Esophagus mucosa (tissue), 1 donor: ENCODE results near the gene PCDHGA9. TPM values are rescaled to one million over a fixed set of nuclear protein-coding genes. Genes with fewer than 3 reads are reported as not detected.
A peak's percentile ranks its signal among the peaks of the same experiment; 100 is the strongest.
"Not testable (repeated sequence)": the region's sequence is repeated elsewhere in the genome, so short reads cannot be mapped to it uniquely, and the experiment has no call there.

ENCODE experiments used
- ATAC-seq: fragments of 200-7000 bp; cut with Tn5 transposase; one replicate; pipeline ENCODE4 v1.9.1; 2020
- total RNA-seq: library from RNA; stranded (reverse); gene quantifications from one replicate; pipeline ENCODE4 v1.2.4, GENCODE V29; 2023
- donor health status: DM: yes; HTN: yes; CAD: no.

Gene PCDHGA9
- total RNA-seq, 1 donor from 2014 or later, result 3.1 TPM

DNA sequence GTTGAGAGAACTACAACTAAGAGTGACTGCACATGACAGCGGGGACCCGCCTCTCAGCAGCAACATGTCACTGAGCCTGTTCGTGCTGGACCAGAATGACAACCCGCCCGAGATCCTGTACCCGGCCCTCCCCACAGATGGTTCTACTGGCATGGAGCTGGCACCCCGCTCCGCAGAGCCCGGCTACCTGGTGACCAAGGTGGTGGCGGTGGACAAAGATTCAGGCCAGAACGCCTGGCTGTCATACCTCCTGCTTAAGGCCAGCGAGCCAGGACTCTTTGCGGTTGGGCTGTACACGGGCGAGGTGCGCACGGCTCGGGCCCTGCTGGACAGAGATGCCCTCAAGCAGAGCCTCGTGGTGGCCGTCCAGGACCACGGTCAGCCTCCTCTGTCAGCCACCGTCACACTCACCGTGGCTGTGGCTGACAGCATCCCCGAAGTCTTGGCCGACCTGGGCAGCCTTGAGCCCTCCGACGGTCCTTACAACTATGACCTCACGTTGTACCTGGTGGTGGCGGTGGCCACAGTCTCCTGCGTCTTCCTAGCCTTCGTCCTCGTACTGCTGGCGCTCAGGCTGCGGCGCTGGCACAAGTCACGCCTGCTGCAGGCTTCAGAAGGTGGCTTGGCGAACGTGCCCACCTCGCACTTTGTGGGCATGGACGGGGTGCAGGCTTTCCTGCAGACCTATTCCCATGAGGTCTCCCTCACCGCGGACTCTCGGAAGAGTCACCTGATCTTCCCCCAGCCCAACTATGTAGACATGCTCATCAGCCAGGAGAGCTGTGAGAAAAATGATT, 17.9 kb upstream of the PCDHGA9 start:
- no peak for ATAC-seq

DNA sequence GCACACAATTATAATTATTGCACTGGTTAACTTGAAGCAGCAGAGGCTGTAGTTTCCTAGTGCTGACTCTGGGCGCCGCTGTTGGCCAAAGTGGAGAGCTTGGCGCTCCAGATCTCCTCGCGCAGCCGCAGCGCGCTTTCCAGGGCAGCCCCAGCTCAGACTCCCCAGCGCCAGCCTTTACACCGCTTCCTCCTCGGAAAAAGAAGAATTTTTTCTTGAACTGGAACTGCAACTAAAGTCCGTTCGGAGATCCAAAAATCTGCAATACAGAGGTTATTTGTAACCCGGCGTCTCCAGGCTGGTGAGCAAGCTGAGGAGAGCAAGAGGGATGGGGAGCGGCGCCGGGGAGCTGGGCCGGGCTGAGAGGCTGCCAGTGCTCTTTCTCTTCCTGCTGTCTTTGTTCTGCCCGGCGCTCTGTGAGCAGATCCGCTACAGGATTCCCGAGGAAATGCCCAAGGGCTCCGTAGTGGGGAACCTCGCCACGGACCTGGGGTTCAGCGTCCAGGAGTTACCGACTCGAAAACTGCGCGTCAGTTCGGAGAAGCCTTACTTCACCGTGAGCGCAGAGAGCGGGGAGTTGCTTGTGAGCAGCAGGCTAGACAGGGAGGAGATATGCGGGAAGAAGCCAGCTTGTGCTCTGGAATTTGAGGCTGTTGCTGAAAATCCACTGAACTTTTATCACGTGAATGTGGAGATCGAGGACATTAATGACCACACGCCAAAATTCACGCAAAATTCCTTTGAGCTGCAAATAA, 14.8 kb upstream of the PCDHGA9 start, which contains the start of gene PCDHGB4:
PCDHGB4 (plus strand) TSS at position 142 of the 755 bp plus-strand sequence; CDS start at position 329, 187 bp downstream.
- peak; percentile 47 for ATAC-seq

DNA sequence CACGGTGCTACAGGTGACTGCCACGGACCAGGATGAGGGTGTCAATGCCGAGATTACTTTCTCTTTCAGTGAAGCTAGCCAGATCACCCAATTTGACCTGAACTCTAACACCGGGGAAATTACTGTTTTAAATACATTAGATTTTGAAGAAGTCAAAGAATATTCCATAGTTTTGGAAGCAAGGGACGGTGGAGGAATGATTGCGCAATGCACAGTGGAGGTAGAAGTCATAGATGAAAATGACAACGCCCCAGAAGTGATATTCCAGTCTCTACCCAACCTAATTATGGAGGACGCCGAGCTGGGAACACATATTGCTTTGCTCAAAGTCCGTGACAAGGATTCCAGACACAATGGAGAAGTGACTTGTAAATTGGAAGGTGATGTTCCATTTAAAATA, 13.9 kb upstream of the PCDHGA9 start:
- no peak for ATAC-seq

DNA sequence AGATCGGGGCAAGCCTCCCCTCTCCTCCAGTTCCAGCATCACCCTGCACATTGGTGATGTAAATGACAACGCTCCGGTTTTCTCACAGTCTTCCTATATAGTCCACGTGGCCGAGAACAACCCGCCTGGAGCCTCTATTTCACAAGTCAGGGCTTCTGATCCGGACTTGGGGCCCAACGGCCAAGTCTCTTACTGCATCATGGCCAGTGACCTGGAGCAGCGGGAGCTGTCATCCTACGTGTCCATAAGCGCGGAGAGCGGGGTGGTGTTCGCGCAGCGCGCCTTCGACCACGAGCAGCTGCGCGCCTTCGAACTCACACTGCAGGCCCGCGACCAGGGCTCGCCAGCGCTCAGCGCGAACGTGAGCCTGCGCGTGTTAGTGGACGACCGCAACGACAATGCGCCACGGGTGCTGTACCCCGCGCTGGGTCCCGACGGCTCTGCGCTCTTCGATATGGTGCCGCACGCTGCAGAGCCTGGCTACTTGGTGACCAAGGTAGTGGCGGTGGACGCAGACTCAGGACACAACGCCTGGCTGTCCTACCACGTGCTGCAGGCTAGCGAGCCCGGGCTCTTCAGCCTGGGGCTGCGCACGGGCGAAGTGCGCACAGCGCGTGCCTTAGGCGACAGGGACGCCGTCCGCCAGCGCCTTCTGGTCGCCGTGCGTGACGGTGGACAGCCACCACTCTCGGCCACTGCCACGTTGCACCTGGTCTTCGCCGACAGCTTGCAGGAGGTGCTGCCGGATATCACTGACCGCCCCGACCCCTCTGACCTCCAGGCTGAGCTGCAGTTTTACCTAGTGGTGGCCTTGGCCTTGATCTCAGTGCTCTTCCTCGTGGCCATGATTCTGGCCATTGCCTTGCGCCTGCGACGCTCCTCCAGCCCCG, 13.2 kb upstream of the PCDHGA9 start:
- ATAC-seq, result no peak

DNA sequence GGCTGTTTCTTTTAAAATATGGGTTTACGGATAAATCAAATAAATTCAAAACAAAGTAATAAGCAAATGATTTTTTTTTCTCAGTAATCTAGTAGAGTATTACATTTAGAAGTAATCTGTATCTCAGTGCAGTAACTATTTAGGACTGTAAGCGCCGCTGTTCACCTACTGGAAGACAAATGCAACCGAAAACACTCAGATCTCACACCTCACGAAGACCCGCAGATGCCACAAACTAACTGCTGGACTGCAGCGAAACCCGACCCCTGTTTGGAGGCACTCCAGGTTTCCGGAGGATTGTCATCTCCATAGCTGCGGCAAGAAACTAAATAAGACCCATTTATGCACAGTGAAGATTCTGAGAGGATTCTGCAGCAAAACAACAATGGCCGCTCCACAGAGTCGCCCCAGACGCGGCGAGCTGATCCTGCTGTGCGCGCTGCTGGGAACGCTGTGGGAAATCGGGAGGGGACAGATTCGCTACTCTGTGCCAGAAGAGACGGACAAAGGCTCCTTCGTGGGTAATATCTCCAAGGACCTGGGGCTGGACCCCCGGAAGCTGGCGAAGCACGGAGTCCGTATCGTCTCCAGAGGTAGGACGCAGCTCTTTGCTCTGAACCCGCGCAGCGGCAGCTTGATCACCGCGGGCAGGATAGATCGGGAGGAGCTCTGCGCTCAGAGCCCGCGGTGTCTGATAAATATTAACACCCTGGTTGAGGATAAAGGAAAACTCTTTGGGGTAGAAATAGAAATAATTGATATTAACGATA, 10.0 kb upstream of the PCDHGA9 start, which contains the start of gene PCDHGA8:
PCDHGA8 (plus strand) TSS at position 205 of the 770 bp plus-strand sequence; CDS start at position 386, 181 bp downstream.
- no peak for ATAC-seq

DNA sequence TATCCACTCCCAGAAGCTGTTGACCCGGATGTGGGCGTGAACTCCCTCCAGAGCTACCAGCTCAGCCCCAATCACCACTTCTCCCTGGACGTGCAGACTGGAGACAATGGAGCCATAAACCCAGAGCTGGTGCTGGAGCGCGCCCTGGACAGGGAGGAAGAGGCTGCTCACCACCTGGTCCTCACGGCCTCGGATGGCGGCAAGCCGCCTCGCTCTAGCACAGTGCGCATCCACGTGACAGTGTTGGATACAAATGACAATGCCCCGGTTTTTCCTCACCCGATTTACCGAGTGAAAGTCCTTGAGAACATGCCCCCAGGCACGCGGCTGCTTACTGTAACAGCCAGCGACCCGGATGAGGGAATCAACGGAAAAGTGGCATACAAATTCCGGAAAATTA, 9.3 kb upstream of the PCDHGA9 start:
- no peak for ATAC-seq

DNA sequence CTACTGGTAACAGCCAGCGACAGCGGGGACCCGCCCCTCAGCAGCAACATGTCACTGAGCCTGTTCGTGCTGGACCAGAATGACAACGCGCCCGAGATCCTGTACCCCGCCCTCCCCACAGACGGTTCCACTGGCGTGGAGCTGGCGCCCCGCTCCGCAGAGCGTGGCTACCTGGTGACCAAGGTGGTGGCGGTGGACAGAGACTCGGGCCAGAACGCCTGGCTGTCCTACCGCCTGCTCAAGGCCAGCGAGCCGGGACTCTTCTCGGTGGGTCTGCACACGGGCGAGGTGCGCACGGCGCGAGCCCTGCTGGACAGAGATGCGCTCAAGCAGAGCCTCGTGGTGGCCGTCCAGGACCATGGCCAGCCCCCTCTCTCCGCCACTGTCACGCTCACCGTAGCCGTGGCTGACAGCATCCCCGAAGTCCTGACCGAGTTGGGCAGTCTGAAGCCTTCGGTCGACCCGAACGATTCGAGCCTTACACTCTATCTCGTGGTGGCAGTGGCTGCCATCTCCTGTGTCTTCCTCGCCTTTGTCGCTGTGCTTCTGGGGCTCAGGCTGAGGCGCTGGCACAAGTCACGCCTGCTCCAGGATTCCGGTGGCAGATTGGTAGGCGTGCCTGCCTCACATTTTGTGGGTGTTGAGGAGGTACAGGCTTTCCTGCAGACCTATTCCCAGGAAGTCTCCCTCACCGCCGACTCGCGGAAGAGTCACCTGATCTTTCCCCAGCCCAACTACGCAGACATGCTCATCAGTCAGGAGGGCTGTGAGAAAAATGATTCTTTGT, 8.0 kb upstream of the PCDHGA9 start:
- ATAC-seq, result not testable (repeated sequence)

DNA sequence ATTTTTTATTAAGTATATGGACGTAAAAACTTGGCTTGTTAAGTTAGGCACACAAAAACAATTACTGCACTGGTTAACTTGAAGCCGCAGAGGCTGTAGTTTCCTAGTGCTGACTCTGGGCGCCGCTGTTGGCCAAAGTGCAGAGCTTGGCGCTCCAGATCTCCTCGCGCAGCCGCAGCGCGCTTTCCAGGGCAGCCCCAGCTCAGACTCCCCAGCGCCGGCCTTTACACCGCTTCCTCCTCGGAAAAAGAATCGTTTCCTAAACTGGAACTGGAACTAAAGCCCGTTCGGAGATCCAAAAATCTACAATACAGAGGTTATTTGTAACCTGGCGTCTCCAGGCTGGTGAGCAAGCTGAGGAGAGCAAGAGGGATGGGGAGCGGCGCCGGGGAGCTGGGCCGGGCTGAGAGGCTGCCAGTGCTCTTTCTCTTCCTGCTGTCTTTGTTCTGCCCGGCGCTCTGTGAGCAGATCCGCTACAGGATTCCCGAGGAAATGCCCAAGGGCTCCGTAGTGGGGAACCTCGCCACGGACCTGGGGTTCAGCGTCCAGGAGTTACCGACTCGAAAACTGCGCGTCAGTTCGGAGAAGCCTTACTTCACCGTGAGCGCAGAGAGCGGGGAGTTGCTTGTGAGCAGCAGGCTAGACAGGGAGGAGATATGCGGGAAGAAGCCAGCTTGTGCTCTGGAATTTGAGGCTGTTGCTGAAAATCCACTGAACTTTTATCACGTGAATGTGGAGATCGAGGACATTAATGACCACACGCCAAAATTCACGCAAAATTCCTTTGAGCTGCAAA, 4.6 kb upstream of the PCDHGA9 start, which contains the start of gene PCDHGB5:
PCDHGB5 (plus strand) TSS at position 192 of the 796 bp plus-strand sequence; CDS start at position 373, 181 bp downstream.
- ATAC-seq, result peak; percentile 78

DNA sequence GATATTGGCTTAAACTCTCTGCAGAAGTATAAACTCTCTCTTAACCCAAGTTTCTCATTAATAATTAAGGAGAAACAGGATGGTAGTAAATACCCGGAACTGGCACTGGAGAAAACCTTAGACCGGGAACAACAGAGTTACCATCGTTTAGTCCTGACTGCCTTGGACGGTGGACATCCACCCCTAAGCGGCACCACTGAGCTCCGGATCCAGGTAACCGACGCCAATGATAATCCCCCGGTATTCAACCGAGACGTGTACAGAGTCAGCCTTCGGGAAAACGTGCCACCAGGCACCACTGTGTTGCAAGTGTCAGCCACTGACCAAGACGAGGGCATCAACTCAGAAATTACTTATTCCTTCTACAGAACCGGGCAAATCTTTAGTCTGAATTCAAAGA, 4.0 kb upstream of the PCDHGA9 start:
- no peak for ATAC-seq

DNA sequence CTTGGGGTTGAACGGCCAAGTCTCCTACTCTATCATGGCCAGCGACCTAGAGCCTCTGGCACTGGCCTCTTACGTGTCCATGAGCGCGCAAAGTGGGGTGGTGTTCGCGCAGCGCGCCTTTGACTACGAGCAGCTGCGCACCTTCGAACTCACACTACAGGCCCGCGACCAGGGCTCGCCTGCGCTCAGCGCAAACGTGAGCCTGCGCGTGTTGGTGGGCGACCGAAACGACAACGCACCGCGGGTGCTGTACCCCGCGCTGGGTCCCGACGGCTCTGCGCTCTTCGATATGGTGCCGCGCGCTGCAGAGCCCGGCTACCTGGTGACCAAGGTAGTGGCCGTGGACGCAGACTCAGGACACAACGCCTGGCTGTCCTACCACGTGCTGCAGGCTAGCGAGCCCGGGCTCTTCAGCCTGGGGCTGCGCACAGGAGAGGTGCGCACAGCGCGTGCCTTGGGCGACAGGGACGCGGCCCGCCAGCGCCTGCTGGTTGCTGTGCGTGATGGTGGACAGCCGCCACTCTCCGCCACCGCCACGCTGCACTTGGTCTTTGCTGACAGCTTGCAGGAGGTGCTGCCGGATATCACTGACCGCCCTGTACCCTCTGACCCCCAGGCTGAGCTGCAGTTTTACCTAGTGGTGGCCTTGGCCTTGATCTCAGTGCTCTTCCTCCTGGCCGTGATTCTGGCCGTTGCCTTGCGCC, 2.9 kb upstream of the PCDHGA9 start:
- no peak for ATAC-seq

DNA sequence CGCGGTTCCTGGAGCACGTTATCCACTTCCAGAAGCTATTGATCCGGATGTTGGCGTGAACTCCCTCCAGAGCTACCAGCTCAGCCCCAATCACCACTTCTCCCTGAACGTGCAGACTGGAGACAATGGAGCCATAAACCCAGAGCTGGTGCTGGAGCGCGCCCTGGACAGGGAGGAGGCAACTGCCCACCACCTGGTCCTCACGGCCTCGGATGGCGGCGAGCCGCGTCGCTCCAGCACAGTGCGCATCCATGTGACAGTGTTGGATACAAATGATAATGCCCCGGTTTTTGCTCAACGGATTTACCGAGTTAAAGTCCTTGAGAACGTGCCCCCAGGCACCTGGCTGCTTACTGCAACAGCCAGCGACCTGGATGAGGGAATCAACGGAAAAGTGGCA, 809 bp downstream of the PCDHGA9 start:
- no peak for ATAC-seq

DNA sequence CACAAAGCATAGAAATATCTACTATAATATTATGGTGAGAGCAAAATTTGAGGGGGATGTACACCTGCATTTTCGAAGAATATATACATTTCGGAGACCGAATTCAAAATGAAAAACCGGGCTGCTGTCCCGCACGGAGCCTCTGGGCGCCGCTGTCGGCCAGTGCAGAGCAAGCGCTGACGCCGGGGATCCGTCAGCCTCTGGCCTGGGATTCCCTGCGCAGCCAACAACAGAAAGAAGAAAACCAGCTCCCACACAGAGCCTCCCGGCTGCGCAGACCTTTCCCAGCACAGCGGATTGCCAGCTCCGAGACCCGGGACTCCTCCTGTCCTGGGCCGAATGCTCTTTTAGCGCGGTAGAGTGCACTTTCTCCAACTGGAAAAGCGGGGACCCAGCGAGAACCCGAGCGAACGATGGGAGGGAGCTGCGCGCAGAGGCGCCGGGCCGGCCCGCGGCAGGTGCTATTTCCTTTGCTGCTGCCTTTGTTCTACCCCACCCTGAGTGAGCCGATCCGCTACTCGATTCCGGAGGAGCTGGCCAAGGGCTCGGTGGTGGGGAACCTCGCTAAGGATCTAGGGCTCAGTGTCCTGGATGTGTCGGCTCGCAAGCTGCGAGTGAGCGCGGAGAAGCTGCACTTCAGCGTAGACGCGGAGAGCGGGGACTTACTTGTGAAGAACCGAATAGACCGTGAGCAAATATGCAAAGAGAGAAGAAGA, 5.4 kb downstream of the PCDHGA9 start, which contains the start of gene PCDHGB6:
PCDHGB6 (plus strand) TSS at position 232 of the 716 bp plus-strand sequence; CDS start at position 414, 182 bp downstream.
- ATAC-seq, result peak; percentile 50

DNA sequence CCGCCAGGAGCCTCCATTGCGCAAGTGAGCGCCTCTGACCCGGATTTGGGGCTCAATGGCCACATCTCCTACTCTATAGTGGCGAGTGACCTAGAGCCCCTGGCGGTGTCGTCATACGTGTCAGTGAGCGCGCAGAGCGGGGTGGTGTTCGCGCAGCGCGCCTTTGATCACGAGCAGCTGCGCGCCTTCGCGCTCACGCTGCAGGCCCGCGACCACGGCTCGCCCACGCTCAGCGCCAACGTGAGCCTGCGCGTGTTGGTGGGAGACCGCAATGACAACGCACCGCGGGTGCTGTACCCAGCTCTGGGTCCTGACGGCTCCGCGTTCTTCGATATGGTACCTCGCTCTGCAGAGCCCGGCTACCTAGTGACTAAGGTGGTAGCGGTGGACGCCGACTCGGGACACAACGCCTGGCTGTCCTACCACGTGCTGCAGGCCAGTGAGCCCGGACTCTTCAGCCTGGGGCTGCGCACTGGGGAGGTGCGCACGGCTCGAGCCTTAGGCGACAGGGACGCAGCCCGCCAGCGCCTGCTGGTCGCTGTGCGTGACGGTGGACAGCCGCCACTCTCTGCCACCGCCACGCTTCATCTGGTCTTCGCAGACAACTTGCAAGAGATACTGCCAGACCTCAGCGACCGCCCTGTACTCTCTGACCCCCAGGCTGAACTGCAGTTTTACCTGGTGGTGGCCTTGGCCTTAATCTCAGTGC, 7.2 kb downstream of the PCDHGA9 start:
- ATAC-seq, result no peak

DNA sequence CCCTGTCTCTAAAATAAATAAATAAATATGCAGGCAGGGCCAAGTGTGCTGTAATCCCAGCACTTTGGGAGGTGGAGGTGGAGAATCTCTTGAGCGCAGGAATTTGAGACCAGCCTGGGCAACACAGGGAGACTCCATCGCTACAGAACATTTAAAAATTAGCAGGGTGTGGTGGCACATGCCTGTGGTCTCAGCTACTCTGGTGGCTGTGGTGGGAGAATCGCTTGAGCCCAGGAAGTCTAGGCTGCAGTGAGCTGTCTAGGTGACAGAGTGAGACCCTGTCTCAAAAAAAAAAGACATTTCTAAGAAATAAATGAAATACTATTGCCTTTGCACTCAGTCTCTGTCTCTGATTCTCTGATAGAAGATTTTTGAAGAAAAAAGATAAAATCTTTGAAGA, 9.0 kb downstream of the PCDHGA9 start:
- ATAC-seq, result no peak

DNA sequence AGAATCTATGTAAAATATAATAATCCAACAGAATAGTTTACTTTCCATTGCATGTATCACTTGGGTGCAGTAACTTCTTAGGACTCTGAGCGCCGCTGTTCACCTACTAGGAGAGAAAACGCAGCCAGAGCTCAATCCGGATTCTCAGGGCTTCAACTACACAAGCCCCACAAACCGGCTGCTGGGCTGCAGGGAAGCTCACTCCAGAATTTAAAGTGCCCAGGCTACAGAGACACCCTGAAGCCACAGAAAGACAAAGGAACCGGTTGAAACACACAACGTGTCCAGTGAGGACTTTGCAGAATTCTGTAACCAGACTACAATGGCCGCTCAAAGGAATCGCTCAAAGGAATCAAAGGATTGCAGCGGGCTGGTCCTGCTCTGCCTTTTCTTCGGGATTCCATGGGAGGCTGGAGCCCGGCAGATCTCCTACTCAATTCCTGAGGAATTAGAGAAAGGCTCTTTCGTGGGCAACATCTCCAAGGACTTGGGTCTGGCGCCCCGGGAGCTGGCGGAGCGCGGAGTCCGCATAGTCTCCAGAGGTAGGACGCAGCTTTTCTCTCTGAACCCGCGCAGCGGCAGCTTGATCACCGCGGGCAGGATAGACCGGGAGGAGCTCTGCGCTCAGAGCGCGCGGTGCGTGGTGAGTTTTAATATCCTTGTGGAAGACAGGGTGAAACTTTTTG, 10.4 kb downstream of the PCDHGA9 start, which contains the start of gene PCDHGA10:
PCDHGA10 (plus strand) TSS at position 134 of the 686 bp plus-strand sequence; CDS start at position 323, 189 bp downstream.
- peak; percentile 78 for ATAC-seq

DNA sequence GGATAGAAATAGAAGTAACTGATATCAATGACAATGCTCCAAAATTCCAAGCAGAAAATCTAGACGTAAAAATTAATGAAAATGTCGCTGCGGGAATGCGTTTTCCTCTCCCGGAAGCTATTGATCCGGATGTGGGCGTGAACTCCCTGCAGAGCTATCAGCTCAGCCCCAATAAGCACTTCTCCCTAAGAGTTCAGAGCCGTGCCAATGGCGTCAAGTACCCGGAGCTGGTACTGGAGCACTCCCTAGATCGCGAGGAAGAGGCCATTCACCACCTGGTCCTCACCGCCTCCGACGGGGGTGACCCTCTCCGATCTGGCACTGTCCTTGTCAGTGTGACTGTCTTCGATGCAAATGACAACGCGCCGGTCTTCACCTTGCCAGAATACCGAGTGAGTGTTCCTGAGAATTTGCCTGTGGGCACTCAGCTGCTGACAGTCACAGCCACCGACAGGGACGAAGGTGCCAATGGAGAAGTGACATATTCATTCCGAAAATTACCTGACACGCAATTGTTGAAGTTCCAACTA, 11.0 kb downstream of the PCDHGA9 start:
- ATAC-seq, result no peak
